HepG2 (cell line): ENCODE data around the gene KCNQ2. TPM values are rescaled to one million over a fixed set of nuclear protein-coding genes. Genes with fewer than 3 reads are reported as not detected.

Experiments used
- ATAC-seq: fragments of 200-7000 bp; cut with Tn5 transposase; 3 replicates; pipeline ENCODE4 v1.9.1; 2020; ENCODE audit warnings: mild to moderate bottlenecking, moderate library complexity
- BruUV-seq: library from RNA; stranded (reverse); fragments of 400-500 nt; replicated peaks from 2 replicates; lab custom pipeline; 2021; lab: Mats Ljungman, UMichigan
- CTCF ChIA-PET: fragments of 300-600 bp; formaldehyde crosslinking; extraction: SDS; loops from one replicate; lab custom pipeline; 2021; ENCODE audit warnings: low total read pairs, inconsistent platforms, low intra/inter-chr PET ratio; lab: Yijun Ruan, JAX
- POLR2A ChIA-PET: fragments of 350-600 bp; sonication (Branson Sonifier 250); formaldehyde crosslinking; loops from one replicate; lab custom pipeline; 2020; ENCODE audit warnings: antibody characterized with exemption, inconsistent platforms; lab: Yijun Ruan, JAX
- DNase-seq: peaks from one replicate; pipeline ENCODE4 v3.0.0-alpha.2; 2015; ENCODE audit warnings: low spot score
- FAIRE-seq: peaks from 3 replicates; lab custom pipeline; 2011; peaks lifted over from hg19 to GRCh38; lab: Jason Lieb, UNC
- H2AFZ ChIP-seq: one replicate; pipeline ENCODE4 v1.6.1; 2011; ENCODE audit warnings: low read length, inconsistent platforms
- H3K27ac ChIP-seq: fragments of 300-600 bp; 3 replicates; pipeline ENCODE4 v1.8.0; 2011; ENCODE audit warnings: mixed run types, mild to moderate bottlenecking, mixed read lengths, low read length, inconsistent platforms; ENCODE audit not compliant: insufficient read depth; ENCODE audit errors: extremely low read length
- H3K27me3 ChIP-seq, 2 experiments: fragments of 200-600 bp in 1 of 2; 2 replicates in 1 of 2; 3 replicates in 1 of 2; pipeline versions ENCODE4 v1.6.0 to v1.8.0; 2011; ENCODE audit warnings: low read length in 2 of 2, mild to moderate bottlenecking in 2 of 2, moderate library complexity in 2 of 2, inconsistent platforms in 1 of 2; ENCODE audit not compliant: insufficient read depth in 2 of 2, control insufficient read depth in 1 of 2
- H3K36me3 ChIP-seq, 2 experiments: fragments of 200-600 bp in 1 of 2; replicated peaks in 1 of 2; 2 replicates in 1 of 2; 3 replicates in 1 of 2; pipeline versions ENCODE4 v1.5.1 to v1.8.0; 2011; ENCODE audit warnings: low read length in 2 of 2, inconsistent platforms in 1 of 2; ENCODE audit not compliant: insufficient read depth in 2 of 2, control insufficient read depth in 1 of 2
- H3K4me1 ChIP-seq: 2 replicates; pipeline ENCODE4 v1.5.1; 2012; ENCODE audit warnings: low read length, inconsistent platforms; ENCODE audit not compliant: insufficient read depth
- H3K4me2 ChIP-seq: 2 replicates; pipeline ENCODE4 v1.6.0; 2011; ENCODE audit warnings: low read depth, low read length, inconsistent platforms
- H3K4me3 ChIP-seq, 3 experiments: fragments of 200-600 bp in 1 of 3; sonication (generic), shearing (Covaris generic) in 1 of 3; replicated peaks in 1 of 3; 2 replicates each; pipeline ENCODE4 v1.5.1; 2011 to 2016; ENCODE audit warnings: low read length in 3 of 3, inconsistent platforms in 2 of 3, low read depth in 2 of 3, mild to moderate bottlenecking in 2 of 3, control low read depth in 1 of 3, mixed read lengths in 1 of 3; ENCODE audit not compliant: insufficient read depth in 1 of 3
- H3K79me2 ChIP-seq: one replicate; pipeline ENCODE4 v1.6.1; 2011; ENCODE audit warnings: low read length, inconsistent platforms; ENCODE audit not compliant: insufficient read depth
- H3K9ac ChIP-seq: 2 replicates; pipeline ENCODE4 v1.6.0; 2011; ENCODE audit warnings: mild to moderate bottlenecking, low read depth, low read length, inconsistent platforms; ENCODE audit not compliant: insufficient read depth
- H3K9me3 ChIP-seq: 2 replicates; pipeline ENCODE4 v1.5.1; 2012; ENCODE audit warnings: mild to moderate bottlenecking, low read length
- H4K20me1 ChIP-seq: 2 replicates; pipeline ENCODE4 v1.6.0; 2011; ENCODE audit warnings: inconsistent platforms, mild to moderate bottlenecking, low read length, moderate library complexity; ENCODE audit not compliant: insufficient read depth
- PCBP1 ChIP-seq: fragments of 200-400 bp; formaldehyde crosslinking; IDR thresholded peaks from 2 replicates; pipeline ENCODE4 v1.6.1; 2017; ENCODE audit warnings: mild to moderate bottlenecking, low read depth, low read length, borderline replicate concordance
- ZNF609 ChIP-seq: sonication (generic); formaldehyde crosslinking; IDR thresholded peaks from 2 replicates; pipeline ENCODE4 v1.4.0; 2020; ENCODE audit warnings: mild to moderate bottlenecking, missing genetic modification reagents, borderline replicate concordance
- WGBS: methylation state at CpG from one replicate; pipeline ENCODE4 v1.1.6; 2017; ENCODE audit warnings: low lambda C conversion rate; 5-methylcytosine and 5-hydroxymethylcytosine counted together
- in situ Hi-C: cut with HindIII; loops from 2 replicates; pipeline ENCODE4 v1.10.0; 2017; ENCODE audit warnings: low pct_unique_long_range_greater_than_20kb; ENCODE audit not compliant: extremely low pct_ligation_motif_present
- intact Hi-C: fragments of 100-400 bp; cut with micrococcal nuclease; formaldehyde crosslinking; loops from one replicate; pipeline ENCODE4 v1.10.0; 2022; ENCODE audit not compliant: unreplicated experiment
- polyA plus RNA-seq, 8 experiments: library from polyadenylated mRNA; depleted of rRNA in 3 of 8; stranded (reverse) in 7 of 8; unstranded in 1 of 8; fragments of >200 nt; fragmentation: Illumina TruSeq in 4 of 8; extraction: Trizol in 4 of 8; gene quantifications; 2 replicates each; pipeline versions ENCODE4 v1.2.1 to v1.2.3, GENCODE V29; 2011 to 2016; ENCODE audit warnings: low read depth in 4 of 8, missing spikeins in 1 of 8, mixed read lengths in 1 of 8; ENCODE audit not compliant: insufficient read depth in 1 of 8
- total RNA-seq, 5 experiments: library from RNA; depleted of rRNA; stranded (reverse); fragments of >200 nt; fragmentation: Illumina TruSeq; extraction: Trizol; gene quantifications; 2 replicates each; pipeline ENCODE4 v1.2.3, GENCODE V29; 2016; ENCODE audit warnings: low read depth in 1 of 5

Gene KCNQ2
- total and polyA plus RNA-seq, 2 of the 13 experiments (the other 11 are each of a cell fraction or from before 2014, with no cell fraction given) = not detected

- H3K9me3 ChIP-seq = no peaks in the 10 kb centered on the region
- no peaks in the 10 kb centered on the region for H3K36me3 ChIP-seq
- H4K20me1 ChIP-seq = peaks cover 4% of the 10 kb centered on the region; the same call in 1 of the 2 replicates
- H3K4me2 ChIP-seq = no peak overlapping the region
- in situ Hi-C loops = no loop called here
- ChIA-PET POLR2A (no interaction called here), CTCF (no interaction called here)
- peaks cover 13 to 47% of the 10 kb centered on the region in 2 experiments for H3K27me3 ChIP-seq
- no peak overlapping the region for H3K27ac ChIP-seq
- intact Hi-C loops = no loop called here
- no peak for DNase-seq
- BruUV-seq = no TSS peak
- 48% methylated on average over 16 of the region's 16 CpGs for WGBS
- FAIRE-seq = no peak
- TF ChIP-seq PCBP1 = 0 out of 2 replicates have a peak, but pooled peaks have one; percentile 28
- TF ChIP-seq ZNF609 (CRISPR knock-in tag) = no peak
- no peak overlapping the region for H2AFZ ChIP-seq
- H3K9ac ChIP-seq = no peak overlapping the region
- no peaks in the 10 kb centered on the region for H3K4me1 ChIP-seq
- ATAC-seq = no peak
- H3K79me2 ChIP-seq = no peaks in the 10 kb centered on the region
- H3K4me3 ChIP-seq = no peak overlapping the region
These were observed 39.7 kb downstream of the KCNQ2 start for GRCh38 chr20:63432577-63433325.
